ENCODE measurements around the gene COL5A1. TPM values are rescaled to one million over a fixed set of nuclear protein-coding genes. Genes with fewer than 3 reads are reported as not detected.

COL5A1 gene
- polyA plus RNA-seq, 3 donors: 0.01 TPM; not detected in 2

DNA sequence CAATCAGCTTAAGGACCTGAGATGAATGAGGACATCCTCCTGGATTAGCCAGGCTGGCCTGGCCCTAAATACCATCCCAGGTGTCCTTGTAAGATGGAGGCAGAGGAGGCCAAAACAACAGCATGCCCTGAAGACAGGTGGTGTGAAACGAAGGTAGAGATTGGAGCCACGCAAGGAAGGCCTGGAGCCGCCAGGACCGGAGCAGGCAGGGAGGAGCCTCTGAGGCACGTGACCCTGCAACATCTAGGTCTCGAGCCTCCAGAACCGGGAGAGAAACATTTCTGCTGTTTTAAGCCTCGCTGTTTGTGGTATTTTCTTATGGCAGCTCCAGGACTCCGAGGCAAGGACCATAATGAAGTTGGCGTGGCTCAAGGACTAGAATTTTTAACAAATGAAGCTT lies 9.7 kb upstream of the COL5A1 start:
- Mint-ChIP-seq H3K9me3 (no peaks in the 10 kb centered on the region), H3K36me3 (no peaks in the 10 kb centered on the region), H3K27me3 (ENCODE audit: low read depth in 3 of 3) (peaks cover 0 to 4% (median 3%) of the 10 kb centered on the region in 3 donors), H3K4me1 (no peaks in the 10 kb centered on the region), H3K27ac (peak overlapping the region in 1 of 7 donors; percentile 1), H3K4me3 (no peak overlapping the region)
- no peaks in the 10 kb centered on the region for H3K27me3 ChIP-seq (ENCODE audit: control insufficient read depth in 2 of 2, insufficient read depth in 2 of 2, low read length in 2 of 2)
- no peak overlapping the region for H2AFZ ChIP-seq (ENCODE audit: insufficient read depth, low read depth, low read length, poor library complexity, severe bottlenecking)
- no peak overlapping the region for H3K4me2 ChIP-seq (replicated peaks; ENCODE audit: extremely low read depth, low read length, poor library complexity, severe bottlenecking)
- H3K9me3 ChIP-seq (replicated peaks in 1 of 2; ENCODE audit: control insufficient read depth in 1 of 2, insufficient read depth in 1 of 2, low read length in 2 of 2): no peaks in the 10 kb centered on the region
- H3K36me3 ChIP-seq (replicated peaks in 1 of 2; ENCODE audit: control insufficient read depth in 1 of 2, insufficient read depth in 2 of 2, low read length in 2 of 2): no peaks in the 10 kb centered on the region
- no peaks in the 10 kb centered on the region for H3K4me1 ChIP-seq (ENCODE audit: control insufficient read depth in 1 of 2, insufficient read depth in 2 of 2, low read length in 2 of 2)
- no peak overlapping the region for H3K9ac ChIP-seq (ENCODE audit: insufficient read depth, low read length, poor library complexity, severe bottlenecking)
- TF ChIP-seq, protein P1, sequence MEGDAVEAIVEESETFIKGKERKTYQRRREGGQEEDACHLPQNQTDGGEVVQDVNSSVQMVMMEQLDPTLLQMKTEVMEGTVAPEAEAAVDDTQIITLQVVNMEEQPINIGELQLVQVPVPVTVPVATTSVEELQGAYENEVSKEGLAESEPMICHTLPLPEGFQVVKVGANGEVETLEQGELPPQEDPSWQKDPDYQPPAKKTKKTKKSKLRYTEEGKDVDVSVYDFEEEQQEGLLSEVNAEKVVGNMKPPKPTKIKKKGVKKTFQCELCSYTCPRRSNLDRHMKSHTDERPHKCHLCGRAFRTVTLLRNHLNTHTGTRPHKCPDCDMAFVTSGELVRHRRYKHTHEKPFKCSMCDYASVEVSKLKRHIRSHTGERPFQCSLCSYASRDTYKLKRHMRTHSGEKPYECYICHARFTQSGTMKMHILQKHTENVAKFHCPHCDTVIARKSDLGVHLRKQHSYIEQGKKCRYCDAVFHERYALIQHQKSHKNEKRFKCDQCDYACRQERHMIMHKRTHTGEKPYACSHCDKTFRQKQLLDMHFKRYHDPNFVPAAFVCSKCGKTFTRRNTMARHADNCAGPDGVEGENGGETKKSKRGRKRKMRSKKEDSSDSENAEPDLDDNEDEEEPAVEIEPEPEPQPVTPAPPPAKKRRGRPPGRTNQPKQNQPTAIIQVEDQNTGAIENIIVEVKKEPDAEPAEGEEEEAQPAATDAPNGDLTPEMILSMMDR (IDR thresholded peaks at IDR 0.05): no peak
- H3K4me3 ChIP-seq (replicated peaks in 1 of 3; ENCODE audit: low read depth in 2 of 3, low read length in 3 of 3): no peak overlapping the region
- no peak for DNase-seq
- no peaks in the 10 kb centered on the region for H3K79me2 ChIP-seq (ENCODE audit: insufficient read depth, low read length)
- no peak overlapping the region for H3K27ac ChIP-seq (ENCODE audit: low read depth in 1 of 2, low read length in 2 of 2)
- intact Hi-C loops (cut with micrococcal nuclease): no loop called here
- H4K20me1 ChIP-seq (ENCODE audit: insufficient read depth, low read length): no peaks in the 10 kb centered on the region
- WGBS (ENCODE audit: insufficient coverage): 94% methylated on average over 10 of the region's 10 CpGs

DNA sequence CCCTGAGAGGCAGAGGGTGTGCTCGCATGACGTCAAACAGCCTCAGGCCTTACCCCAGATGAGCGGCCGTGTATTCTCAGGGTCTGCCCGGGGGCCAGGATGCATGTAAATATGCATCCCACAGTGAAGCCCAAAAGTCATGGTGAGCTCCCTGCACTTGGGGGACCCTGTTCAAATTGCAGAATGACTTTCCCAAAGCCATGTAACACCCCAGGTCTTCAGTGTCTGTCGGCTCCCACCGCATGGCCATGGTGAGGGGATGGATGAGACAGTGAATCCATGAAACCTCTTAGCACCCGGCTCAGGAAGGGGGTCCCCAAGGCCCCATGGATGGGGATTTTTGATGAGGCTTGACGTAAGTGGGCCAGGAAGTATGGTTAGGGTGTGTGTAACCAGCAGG lies 9.3 kb upstream of the COL5A1 start:
- H3K27ac Mint-ChIP-seq: peak overlapping the region in 1 of 7 donors; percentile 9
- TF ChIP-seq, protein P1 (IDR thresholded peaks at IDR 0.05): no peak
- H3K36me3 ChIP-seq (replicated peaks in 1 of 2; ENCODE audit: control insufficient read depth in 1 of 2, insufficient read depth in 2 of 2, low read length in 2 of 2): no peaks in the 10 kb centered on the region
- H3K36me3 Mint-ChIP-seq: no peaks in the 10 kb centered on the region
- no peak overlapping the region for H3K4me2 ChIP-seq (replicated peaks; ENCODE audit: extremely low read depth, low read length, poor library complexity, severe bottlenecking)
- H4K20me1 ChIP-seq (ENCODE audit: insufficient read depth, low read length): no peaks in the 10 kb centered on the region
- H3K9me3 ChIP-seq (replicated peaks in 1 of 2; ENCODE audit: control insufficient read depth in 1 of 2, insufficient read depth in 1 of 2, low read length in 2 of 2): no peaks in the 10 kb centered on the region
- no peaks in the 10 kb centered on the region for H3K4me1 Mint-ChIP-seq
- no peak overlapping the region for H3K27ac ChIP-seq (ENCODE audit: low read depth in 1 of 2, low read length in 2 of 2)
- no peaks in the 10 kb centered on the region for H3K9me3 Mint-ChIP-seq
- no peaks in the 10 kb centered on the region for H3K27me3 ChIP-seq (ENCODE audit: control insufficient read depth in 2 of 2, insufficient read depth in 2 of 2, low read length in 2 of 2)
- H3K79me2 ChIP-seq (ENCODE audit: insufficient read depth, low read length): no peaks in the 10 kb centered on the region
- no peaks in the 10 kb centered on the region for H3K4me1 ChIP-seq (ENCODE audit: control insufficient read depth in 1 of 2, insufficient read depth in 2 of 2, low read length in 2 of 2)
- no peak overlapping the region for H2AFZ ChIP-seq (ENCODE audit: insufficient read depth, low read depth, low read length, poor library complexity, severe bottlenecking)
- no peak for DNase-seq
- no peak overlapping the region for H3K4me3 Mint-ChIP-seq
- 97% methylated on average over 9 of the region's 9 CpGs for WGBS (ENCODE audit: insufficient coverage)
- intact Hi-C loops (cut with micrococcal nuclease): no loop called here
- no peak overlapping the region for H3K4me3 ChIP-seq (replicated peaks in 1 of 3; ENCODE audit: low read depth in 2 of 3, low read length in 3 of 3)
- H3K9ac ChIP-seq (ENCODE audit: insufficient read depth, low read length, poor library complexity, severe bottlenecking): no peak overlapping the region
- peaks cover 0 to 4% (median 3%) of the 10 kb centered on the region in 3 donors for H3K27me3 Mint-ChIP-seq (ENCODE audit: low read depth in 3 of 3)

Measured in CD14-positive monocyte (primary cell).